Muscle of leg (tissue), 16 donors: ENCODE results near the gene ZNF722. TPM values are rescaled to one million over a fixed set of nuclear protein-coding genes. Genes with fewer than 3 reads are reported as not detected.
"Not testable (repeated sequence)": the region's sequence is repeated elsewhere in the genome, so short reads cannot be mapped to it uniquely, and the experiment has no call there.

Experiments
- DNase-seq: peaks from one replicate; pipeline ENCODE4 v3.0.0; 2013
- H3K27ac ChIP-seq: one replicate; pipeline ENCODE4 v1.5.1; 2013; ENCODE audit warnings: mild to moderate bottlenecking, low read length, control low read depth
- H3K27me3 ChIP-seq: one replicate; pipeline ENCODE4 v1.6.1; 2013; ENCODE audit warnings: low read length; ENCODE audit not compliant: control insufficient read depth, insufficient read depth
- H3K36me3 ChIP-seq: one replicate; pipeline ENCODE4 v1.6.1; 2013; ENCODE audit warnings: low read length; ENCODE audit not compliant: control insufficient read depth, insufficient read depth
- H3K4me1 ChIP-seq: one replicate; pipeline ENCODE4 v1.6.1; 2013; ENCODE audit warnings: low read length; ENCODE audit not compliant: control insufficient read depth, insufficient read depth
- H3K4me3 ChIP-seq: one replicate; pipeline ENCODE4 v1.5.1; 2013; ENCODE audit warnings: low read length, control low read depth
- H3K9me3 ChIP-seq: replicated peaks from 2 replicates; pipeline ENCODE4 v1.6.1; 2013; ENCODE audit warnings: low read depth, low read length; ENCODE audit not compliant: control insufficient read depth
- WGBS: methylation state at CpG from one replicate; pipeline ENCODE4 v1.1.5; 2013; ENCODE audit warnings: missing lambda C conversion rate; ENCODE audit not compliant: insufficient coverage; 5-methylcytosine and 5-hydroxymethylcytosine counted together
- long read RNA-seq, 11 donors: transcript quantifications; one replicate each; lab custom pipeline, GENCODE V29; 2026
- polyA plus RNA-seq, 8 donors: library from polyadenylated mRNA; unstranded; fragments of 120-200 nt; gene quantifications; one replicate each; pipeline versions ENCODE4 v1.2.1 to v1.2.3, GENCODE V29; 2013; ENCODE audit warnings: inconsistent platforms in 1 of 8, low replicate concordance in 1 of 8; ENCODE audit not compliant: insufficient read length in 8 of 8, insufficient read depth in 1 of 8
- total RNA-seq: library from RNA; stranded (reverse); fragments of 120-200 nt; gene quantifications from one replicate; pipeline ENCODE4 v1.2.4, GENCODE V29; 2013

The ZNF722 gene
- not detected for total RNA-seq
- not detected for polyA plus RNA-seq
- long read RNA-seq, donor 1 = 0 reads
- long read RNA-seq, donor 2 = 0 reads
- long read RNA-seq, donor 3 = 0 reads
- long read RNA-seq, donor 4 = 0 reads
- long read RNA-seq, donor 5 = 0 reads
- long read RNA-seq, donor 6 = 0 reads
- long read RNA-seq, donor 7 = 0 reads
- long read RNA-seq, donor 8 = 0 reads
- long read RNA-seq, donor 9 = 0 reads
- long read RNA-seq, donor 10 = 0 reads
- long read RNA-seq, donor 11 = 0 reads

DNA sequence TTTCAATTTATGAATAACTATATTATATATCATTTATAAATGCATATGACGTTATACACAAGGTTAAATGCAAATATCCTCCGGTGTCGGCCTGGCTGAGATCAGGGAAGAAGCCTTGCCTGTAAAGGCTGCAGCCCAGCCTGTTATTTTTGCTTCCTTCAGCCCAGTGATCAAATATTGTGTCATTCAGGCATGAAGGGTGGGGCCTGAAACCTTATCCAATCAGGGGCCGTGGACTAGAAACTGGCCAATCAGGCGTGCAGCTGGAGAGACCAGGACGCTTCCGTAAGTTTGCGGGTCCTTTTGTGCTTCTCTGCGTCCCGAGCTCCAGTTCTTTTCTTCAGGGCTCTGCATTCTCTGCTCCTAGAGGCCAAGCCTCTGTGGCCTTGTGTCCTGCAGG lies at the start of gene ZNF722:
Gene ZNF722 (plus strand): TSS at position 301 of the 400 bp plus-strand sequence. CDS start 113 bp downstream, outside the sequence.
- Histone ChIP-seq H3K27ac (no peak within 1 kb of the TSS), H3K4me3 (no peak within 1 kb of the TSS), H3K36me3 (no peaks in the 10 kb centered on the region), H3K9me3 (peaks cover 29% of the 10 kb centered on the region), H3K27me3 (no peaks in the 10 kb centered on the region), H3K4me1 (no peaks in the 10 kb centered on the region)
- DNase-seq = no peak
- 80% methylated on average over 7 of the region's 10 CpGs for WGBS

DNA sequence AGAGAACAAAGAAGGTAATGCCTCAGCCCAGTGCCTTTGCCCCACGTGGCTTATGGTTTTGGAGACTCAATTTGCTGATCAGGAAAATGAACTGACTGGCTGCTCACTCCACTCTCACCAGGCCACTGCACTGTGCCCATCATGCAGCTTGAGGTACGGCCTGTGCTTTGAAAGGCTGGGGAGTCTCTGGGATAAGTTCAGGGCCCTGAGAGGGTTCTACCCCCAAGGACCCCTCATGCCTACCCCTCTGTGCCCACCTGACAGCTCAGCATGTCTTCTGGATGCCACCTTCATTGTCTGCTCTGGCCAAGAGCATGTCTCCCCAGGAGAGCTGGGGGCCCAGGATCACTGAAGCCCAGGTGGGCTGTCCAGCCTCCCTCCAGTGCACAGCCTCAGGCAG lies 45.5 kb upstream of the ZNF722 start:
- WGBS = 17% methylated on average over 1 of the region's 2 CpGs
- Histone ChIP-seq H3K4me1 (no peaks in the 10 kb centered on the region), H3K4me3 (no peak overlapping the region), H3K36me3 (no peaks in the 10 kb centered on the region), H3K27me3 (no peaks in the 10 kb centered on the region), H3K27ac (no peak overlapping the region), H3K9me3 (peaks cover 52% of the 10 kb centered on the region)
- DNase-seq = no peak

DNA sequence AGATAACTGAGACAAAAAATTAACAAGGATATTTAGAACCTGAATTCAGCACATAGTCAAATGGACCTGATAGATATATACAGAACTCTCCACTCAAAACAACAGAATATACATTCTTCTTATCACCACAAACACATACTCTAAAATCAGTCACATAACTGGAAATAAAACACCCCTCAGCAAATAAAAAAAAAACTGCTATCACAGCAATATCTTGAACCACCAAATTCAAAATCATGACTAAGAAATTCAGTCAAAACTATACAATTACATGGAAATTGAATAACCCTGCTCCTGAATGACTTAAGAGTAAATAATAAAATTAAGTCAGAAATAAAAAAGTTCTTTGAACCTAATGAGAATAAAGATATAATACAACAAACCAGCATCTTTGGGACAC lies 30.0 kb upstream of the ZNF722 start:
- no peak overlapping the region for H3K27ac ChIP-seq
- no peaks in the 10 kb centered on the region for H3K4me1 ChIP-seq
- H3K4me3 ChIP-seq = no peak overlapping the region
- no peaks in the 10 kb centered on the region for H3K27me3 ChIP-seq
- no peak for DNase-seq
- no peaks in the 10 kb centered on the region for H3K36me3 ChIP-seq
- H3K9me3 ChIP-seq = peaks cover 14% of the 10 kb centered on the region

DNA sequence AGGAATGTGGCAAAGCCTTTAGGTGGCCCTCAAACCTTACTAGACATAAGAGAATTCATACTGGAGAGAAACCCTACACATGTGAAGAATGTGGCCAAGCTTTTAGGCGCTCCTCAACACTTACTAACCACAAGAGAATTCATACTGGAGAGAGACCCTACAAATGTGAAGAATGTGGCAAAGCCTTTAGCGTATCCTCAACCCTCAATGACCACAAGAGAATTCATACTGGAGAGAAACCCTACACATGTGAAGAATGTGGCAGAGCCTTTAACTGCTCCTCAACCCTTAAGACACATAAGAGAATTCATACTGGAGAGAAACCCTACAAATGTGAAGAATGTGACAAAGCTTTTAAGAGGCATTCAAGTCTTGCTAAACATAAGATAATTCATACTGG lies 16.8 kb downstream of the ZNF722 start:
- H3K36me3 ChIP-seq, DNase-seq, H3K27ac ChIP-seq, H3K4me3 ChIP-seq, H3K27me3 ChIP-seq, H3K4me1 ChIP-seq: not testable (repeated sequence)
- H3K9me3 ChIP-seq = peaks cover 14% of the 10 kb centered on the region
- WGBS = 43% methylated on average over 1 of the region's 2 CpGs

DNA sequence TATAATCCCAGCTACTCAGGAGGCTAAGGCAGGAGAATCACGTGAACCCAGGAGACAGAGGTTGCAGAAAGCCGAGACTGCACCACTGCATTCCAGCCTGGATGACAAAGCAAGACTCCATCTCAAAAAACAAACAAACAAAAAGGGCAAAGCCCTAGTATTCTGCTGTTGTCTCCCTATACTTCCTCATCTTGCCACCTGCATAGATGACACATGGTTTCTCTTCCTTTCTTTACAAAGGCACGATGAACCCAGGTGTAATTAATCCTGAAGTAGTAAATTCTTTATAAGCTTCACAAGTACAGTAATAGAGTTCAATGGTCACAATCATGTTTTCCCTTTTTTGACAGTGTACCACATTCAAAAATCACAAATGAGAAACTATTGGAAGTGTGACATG lies 36.7 kb downstream of the ZNF722 start:
- H3K27ac ChIP-seq = no peak overlapping the region
- WGBS = 77% methylated on average over 2 of the region's 3 CpGs
- H3K9me3 ChIP-seq = peaks cover 38% of the 10 kb centered on the region
- no peak overlapping the region for H3K4me3 ChIP-seq
- no peaks in the 10 kb centered on the region for H3K27me3 ChIP-seq
- DNase-seq = no peak
- H3K4me1 ChIP-seq = no peaks in the 10 kb centered on the region
- no peaks in the 10 kb centered on the region for H3K36me3 ChIP-seq

DNA sequence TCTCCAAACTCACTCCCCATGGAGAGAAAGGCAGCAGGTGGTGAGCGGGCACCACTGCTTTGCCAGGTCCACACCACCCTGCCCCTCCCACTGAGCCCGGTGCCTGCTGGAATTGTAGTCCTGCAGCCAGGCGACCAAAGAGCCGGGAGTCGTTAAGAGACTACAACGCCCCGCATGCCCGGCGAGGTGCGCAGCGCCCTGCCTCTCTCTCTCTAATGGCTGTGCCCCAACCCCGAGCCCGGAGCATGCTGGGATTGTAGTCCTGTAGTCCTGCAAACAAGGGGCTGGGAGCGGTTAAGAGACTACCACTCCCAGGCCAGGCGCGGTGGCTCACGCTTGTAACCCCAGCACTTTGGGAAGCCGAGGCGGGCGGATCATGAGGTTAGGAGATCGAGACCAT lies 38.4 kb downstream of the ZNF722 start:
- DNase-seq = no peak

DNA sequence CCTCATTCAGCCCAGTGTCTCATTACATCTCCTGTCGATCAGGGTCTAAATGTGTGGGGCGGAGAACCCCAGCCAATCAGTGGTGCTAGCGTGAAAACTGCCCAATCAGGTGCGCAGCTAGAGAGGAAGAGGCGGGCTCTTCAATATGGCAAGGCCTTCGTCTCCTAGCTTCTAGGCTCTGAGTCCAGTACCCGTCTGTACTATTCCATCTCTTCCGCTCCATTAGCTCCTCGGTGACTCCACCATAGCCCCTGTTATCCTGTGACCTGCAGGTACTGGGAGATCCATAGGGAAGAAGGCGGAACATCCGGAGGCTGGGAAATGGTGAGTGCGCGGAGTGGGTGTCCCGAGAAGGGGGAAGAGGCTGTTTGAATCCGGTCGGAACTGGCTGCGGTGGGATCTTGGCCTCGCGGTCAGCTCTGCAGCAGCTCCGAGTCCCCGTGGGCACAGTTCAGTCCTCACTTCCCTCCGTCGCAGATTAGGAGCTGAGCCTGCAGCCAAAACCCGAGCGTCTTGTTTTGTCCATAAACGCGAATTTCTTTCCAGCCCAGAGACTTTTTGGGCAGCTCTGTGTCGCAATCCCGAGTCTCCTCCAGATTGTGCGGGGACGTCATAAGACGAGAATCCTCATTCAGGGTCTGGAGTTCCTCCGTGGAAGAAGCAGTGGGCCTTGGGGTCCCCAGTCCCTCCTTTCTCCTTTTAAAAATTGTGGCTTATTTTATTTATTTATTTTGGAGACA lies 46.8 kb downstream of the ZNF722 start, which contains the start of gene ZNF727:
Gene ZNF727 (plus strand): TSS at position 134 of the 740 bp plus-strand sequence. CDS start 188 bp downstream, at position 322.
- no peaks in the 10 kb centered on the region for H3K36me3 ChIP-seq
- H3K27ac ChIP-seq = no peak within 1 kb of the TSS
- H3K9me3 ChIP-seq = peaks cover 39% of the 10 kb centered on the region
- no peaks in the 10 kb centered on the region for H3K4me1 ChIP-seq
- 29% methylated on average over 26 of the region's 33 CpGs for WGBS
- H3K27me3 ChIP-seq = no peaks in the 10 kb centered on the region
- H3K4me3 ChIP-seq = no peak within 1 kb of the TSS
- peak; percentile 35 for DNase-seq

More for the DNA sequence above, 38.4 kb downstream of the ZNF722 start:
- 39% methylated on average over 17 of the region's 21 CpGs for WGBS
- no peaks in the 10 kb centered on the region for H3K36me3 ChIP-seq
- peaks cover 32% of the 10 kb centered on the region for H3K9me3 ChIP-seq
- H3K4me1 ChIP-seq = no peaks in the 10 kb centered on the region
- no peak overlapping the region for H3K4me3 ChIP-seq
- H3K27me3 ChIP-seq = no peaks in the 10 kb centered on the region
- no peak overlapping the region for H3K27ac ChIP-seq

DNA sequence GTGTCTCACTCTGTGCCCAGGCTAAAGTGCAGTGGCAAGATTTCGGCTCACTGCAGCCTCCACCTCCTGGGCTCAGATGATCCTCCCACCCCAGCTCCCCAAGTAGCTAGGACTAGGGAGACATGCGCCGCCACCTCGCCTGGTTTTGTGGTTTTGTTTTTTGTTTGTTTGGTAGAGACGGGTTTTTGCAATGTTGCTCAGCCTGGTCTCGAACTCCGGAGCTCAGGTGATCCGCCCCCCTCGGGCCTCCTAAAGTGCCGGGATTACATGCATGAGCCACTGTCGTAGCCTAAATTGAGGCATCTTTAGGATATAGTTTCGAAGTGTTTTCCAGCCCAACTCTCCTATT lies 47.4 kb downstream of the ZNF722 start:
- DNase-seq = no peak
- Histone ChIP-seq H3K36me3 (no peaks in the 10 kb centered on the region), H3K4me1 (no peaks in the 10 kb centered on the region), H3K4me3 (no peak overlapping the region), H3K27ac (no peak overlapping the region), H3K9me3 (peaks cover 39% of the 10 kb centered on the region), H3K27me3 (no peaks in the 10 kb centered on the region)
- no CpG with 5 or more reads among the region's 12 CpGs for WGBS

Other genes with a start within 250 kb of the ZNF722 start
- 0.44 TPM for gene ZNF727, start 46.6 kb downstream of the ZNF722 start, total RNA-seq
- gene ZNF727, start 46.6 kb downstream of the ZNF722 start, polyA plus RNA-seq = under 1 TPM in 2 of 8 donors, not detected in 6; 0.13 to 0.53 TPM
- gene ZNF735, start 208.4 kb downstream of the ZNF722 start, total RNA-seq = not detected
- gene ZNF735, start 208.4 kb downstream of the ZNF722 start, polyA plus RNA-seq = under 1 TPM in 1 of 8 donors, not detected in 7; 0.13 TPM
- not detected for gene ZNF679, start 229.6 kb downstream of the ZNF722 start, total RNA-seq
- under 1 TPM in 1 of 8 donors, not detected in 7; 0.10 TPM for gene ZNF679, start 229.6 kb downstream of the ZNF722 start, polyA plus RNA-seq